Renal cortical epithelial cell (primary cell): ENCODE results near the gene SMYD3. TPM values are rescaled to one million over a fixed set of nuclear protein-coding genes. Genes with fewer than 3 reads are reported as not detected.
"Not testable (repeated sequence)": the region's sequence is repeated elsewhere in the genome, so short reads cannot be mapped to it uniquely, and the experiment has no call there.

Experiments
- DNase-seq: peaks from one replicate; pipeline ENCODE4 v3.0.0-alpha.2; 2011; ENCODE audit warnings: low read depth
- total RNA-seq: library from RNA; depleted of rRNA; stranded (reverse); fragments of >200 nt; gene quantifications from 2 replicates; pipeline ENCODE4 v1.2.3, GENCODE V29; 2014

The SMYD3 gene
- total RNA-seq, 1 donor from 2014 or later = 29.5 TPM

- DNase-seq = no peak
Measured at GRCh38 chr1:246108278-246108925, 398.7 kb downstream of the SMYD3 start.

DNA sequence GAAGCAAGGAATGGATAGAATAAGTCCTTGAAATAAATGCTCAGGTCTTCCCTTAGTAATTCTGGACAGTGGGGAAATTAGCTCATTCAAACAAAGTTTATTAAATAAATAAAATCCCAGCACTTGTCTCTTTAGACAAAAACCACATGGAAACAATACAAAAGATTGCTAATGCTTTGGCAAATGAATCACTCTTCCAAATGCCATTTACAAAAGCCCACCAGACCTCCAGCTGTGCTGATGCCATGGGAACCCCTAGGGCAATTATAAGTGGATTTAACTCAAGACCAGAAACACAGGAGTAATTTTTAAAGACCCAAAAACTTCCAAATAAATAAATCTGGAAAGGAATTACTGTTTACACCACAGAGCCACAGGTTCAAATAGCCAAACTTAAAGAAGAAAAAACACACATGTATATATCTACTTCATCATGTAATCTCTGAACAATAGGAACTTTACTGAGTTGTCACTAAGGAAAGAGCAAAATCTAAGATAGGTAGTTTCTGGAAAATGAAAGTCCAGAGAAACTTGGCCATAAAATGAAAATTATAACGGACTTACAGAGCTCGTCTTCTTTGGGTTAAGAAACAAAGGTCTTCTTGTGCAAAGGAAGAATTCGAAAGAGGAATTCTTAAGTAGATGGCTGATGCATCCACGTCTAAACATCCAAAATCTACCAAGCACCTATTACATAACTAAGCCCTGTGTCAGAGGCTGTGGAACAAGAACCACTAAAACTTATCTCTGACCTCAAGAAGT lies 399.4 kb downstream of the SMYD3 start:
- peak; percentile 71 for DNase-seq

DNA sequence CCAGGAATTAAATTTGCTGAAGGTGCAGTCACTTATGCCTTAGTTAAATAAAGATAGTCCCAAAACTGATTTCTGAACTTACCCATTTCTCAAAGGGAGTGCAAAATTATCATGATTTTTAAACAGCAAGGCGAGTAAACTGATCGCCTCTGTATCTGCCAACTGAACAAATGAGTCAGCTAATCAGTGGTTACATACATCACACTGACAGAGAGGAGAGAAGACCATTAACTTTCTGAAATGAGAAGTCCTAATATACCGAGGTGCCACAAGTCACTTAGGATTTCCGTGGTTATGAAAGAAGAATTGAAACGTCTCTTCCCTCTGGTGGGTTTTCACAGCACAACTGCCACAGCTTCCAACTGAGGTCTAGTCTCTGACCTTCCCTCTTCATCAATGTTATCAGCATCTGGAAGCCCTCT lies 400.7 kb downstream of the SMYD3 start:
- no peak for DNase-seq

- no peak for DNase-seq
Measured at GRCh38 chr1:246104927-246105326, 402.2 kb downstream of the SMYD3 start.

DNA sequence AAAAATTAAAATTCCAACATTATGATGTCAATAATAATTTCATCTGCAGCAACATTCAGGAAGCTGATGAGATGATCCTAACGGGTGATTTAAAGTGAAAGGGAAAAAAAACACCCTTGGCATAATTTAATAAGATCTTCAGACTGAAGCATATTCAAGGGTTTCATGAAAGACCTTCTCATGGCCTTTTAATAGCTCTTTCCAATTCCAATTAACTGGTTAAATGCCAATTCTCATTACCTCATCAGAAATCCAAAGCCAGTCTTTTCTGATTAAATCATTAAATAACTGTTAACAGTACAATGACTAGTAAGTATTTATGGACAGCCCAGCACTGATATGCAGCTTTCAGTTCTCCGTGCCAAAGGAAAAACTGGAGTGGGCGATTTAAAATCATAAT lies 407.5 kb downstream of the SMYD3 start:
- no peak for DNase-seq

DNA sequence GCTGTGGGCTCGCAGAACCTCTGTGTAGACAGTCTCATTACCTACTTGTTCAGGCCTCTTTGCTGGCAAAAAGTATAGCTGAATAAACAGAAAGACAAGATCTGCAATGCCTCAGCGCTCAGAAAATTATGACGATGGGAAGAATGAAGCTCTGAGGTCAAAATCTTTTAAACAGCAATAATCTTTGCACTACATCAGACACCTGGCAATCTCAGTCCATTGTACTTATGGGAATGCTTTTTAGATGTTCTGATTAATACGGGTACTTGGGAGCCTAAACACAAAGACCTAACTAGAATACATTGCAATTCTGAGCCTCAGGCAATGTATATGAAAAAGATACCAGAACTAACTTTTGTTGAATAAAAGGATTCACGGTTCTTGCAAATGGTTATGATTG lies 410.7 kb downstream of the SMYD3 start:
- no peak for DNase-seq

GRCh38 chr1:246095443-246095842 lies 411.6 kb downstream of the SMYD3 start:
- DNase-seq = no peak

DNA sequence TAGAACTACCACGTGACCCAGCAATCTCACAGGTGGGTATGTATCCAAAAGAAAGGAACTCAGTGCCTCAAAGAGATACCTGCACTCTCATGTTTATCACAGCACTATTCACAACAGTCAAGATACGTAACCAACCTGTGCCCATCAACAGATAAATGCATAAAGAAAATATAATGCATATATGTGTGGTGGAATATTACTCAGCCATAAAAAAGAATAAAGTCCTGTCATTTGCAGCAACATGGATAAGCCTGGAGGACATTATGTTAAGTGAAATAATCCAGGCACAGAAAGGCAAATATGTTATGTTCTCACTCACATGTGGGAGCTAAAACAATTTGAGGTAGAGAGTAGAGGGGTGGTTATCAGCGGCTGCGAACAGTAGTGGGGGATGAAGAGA lies 413.8 kb downstream of the SMYD3 start:
- no peak for DNase-seq

DNA sequence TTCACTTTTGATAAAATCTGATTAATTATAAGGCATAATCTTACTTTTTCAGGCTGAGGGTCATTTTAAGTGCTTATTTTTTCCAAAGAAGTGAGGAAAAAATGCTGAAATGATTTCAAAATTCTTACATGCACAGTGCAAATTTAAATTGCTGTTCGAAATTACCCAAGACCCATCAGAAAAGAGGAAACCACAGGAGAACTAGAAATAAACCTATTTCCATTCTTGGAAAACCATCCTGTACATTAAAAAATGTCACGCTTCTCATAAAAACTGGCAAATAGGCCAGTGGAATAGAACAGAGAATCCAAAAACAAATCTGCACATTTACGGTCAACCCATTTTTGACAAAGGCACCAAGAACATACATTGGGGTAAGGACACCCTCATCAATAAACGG lies 414.9 kb downstream of the SMYD3 start:
- DNase-seq = no peak

DNA sequence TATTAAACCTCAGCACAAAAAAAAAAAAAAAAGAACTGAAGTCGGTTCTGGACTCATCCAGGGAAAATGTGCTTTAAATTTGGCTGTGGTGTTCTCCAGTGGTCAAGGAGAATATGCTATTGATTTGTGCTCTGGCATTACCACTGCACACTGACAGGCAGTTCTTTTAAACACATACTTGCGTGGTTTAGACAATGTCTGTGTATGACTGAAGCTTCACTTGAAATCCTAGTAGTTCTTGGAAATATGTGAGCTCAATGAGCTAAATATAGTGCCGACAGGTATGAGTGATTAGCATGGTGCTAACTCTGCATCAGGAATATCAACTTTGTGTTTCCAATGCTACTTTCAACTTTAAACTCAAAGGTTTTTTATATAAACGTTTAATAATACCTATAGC lies 415.6 kb downstream of the SMYD3 start:
- no peak for DNase-seq

DNA sequence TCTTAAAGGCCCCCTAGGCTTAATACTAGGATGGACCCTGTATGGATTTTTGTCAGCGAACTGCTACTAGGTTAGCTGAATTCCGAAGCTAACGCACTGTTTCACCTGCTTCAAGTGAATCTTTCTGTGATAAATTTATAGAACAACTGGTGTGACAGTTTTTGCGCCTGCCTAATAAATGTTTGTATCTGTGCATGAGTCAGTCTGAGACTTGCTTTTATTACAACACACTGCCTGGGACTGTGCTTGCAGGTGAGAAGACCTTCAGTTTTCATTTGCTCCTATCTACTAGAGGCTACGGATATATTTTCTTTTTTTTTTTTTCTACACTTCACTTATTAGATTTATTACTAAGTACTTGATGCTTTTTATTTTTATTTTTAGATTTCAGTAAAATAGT lies 420.9 kb downstream of the SMYD3 start:
- DNase-seq = no peak

GRCh38 chr1:246083416-246083815 lies 423.7 kb downstream of the SMYD3 start:
- no peak for DNase-seq

- DNase-seq = no peak
Measured at GRCh38 chr1:246081856-246082668, 425.0 kb downstream of the SMYD3 start.

- no peak for DNase-seq
Measured at GRCh38 chr1:246081138-246081702, 425.9 kb downstream of the SMYD3 start.

DNA sequence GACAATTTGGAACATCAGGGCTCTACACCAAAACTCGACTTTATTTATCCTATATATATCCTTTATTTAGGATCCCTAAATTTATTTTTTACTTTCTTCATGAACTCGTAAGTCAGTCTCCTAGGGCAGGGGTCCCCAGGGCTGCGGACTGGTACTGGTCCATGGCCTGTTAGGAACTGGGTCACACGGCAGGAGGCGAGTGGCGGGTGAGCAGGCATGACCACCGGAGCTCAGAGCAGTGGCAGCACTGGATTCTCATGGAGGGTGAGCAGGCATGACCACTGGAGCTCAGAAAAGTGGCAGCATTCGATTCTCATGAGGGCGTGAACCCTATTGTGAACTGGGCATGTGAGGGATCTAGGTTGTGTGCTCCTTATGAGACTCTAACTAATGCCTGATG lies 427.0 kb downstream of the SMYD3 start:
- DNase-seq = no peak

DNA sequence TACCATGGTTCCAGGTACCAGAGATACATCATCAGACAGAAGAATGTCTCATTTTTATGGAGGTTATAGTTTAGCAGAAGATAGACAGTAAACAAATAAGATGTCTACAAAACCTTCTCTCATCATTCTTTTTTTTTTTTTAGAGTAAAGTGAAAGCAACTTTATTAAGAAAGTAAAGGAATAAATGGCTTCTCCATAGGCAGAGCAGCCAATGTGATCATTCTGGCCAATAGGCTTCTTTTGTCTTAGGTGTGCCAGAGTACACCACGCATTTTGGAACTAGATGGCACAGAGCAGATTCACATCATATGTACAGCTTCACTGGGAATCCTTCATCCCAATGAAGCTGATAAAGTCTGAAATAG lies 428.2 kb downstream of the SMYD3 start:
- DNase-seq = no peak

- DNase-seq = no peak
Measured at GRCh38 chr1:246078126-246078887, 428.8 kb downstream of the SMYD3 start.

DNA sequence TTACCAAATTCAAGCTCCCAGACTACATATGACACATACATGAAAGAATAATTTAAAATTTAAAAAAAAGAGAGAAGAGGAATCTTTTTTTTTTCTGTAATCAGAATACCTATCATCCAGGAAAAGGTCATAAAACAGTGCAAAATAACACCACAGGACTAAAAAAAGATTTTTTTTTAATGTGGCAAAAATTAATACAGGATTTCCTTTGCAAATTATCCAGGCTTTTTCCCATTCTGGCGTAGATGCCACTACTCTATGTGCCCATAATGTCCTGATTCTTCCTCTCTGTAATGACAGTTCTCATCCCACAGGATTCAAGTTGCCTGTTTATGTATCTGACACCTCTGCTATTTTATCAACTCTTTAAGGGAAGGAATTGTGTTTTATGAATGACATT lies 429.6 kb downstream of the SMYD3 start:
- DNase-seq = no peak

GRCh38 chr1:246074421-246074820 lies 432.7 kb downstream of the SMYD3 start:
- no peak for DNase-seq

DNA sequence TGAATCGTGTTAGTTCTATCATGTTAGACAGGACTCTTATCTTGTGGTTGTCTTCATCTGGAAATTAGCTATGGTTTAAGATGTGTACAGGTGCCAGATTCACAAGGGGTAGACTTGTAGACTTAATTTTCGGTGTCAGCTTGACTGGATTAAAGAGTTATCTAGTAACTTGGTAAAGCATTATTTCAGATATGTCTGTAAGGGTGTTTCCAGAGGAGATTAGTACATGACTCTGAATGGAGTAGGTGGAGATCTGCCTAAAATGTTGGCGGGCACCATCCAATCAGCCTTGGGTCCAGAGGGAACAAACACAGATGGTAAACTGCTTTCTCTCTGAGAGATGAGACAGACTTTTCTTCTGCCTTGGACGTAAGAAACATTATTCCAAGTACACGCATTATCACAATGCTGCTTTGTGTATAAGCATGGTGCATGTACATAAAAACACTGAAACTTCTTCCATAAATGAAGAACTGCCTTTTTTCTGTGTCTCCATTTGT lies 434.6 kb downstream of the SMYD3 start:
- DNase-seq = no peak

- DNase-seq = not testable (repeated sequence)
Measured at GRCh38 chr1:246071981-246072380, 435.1 kb downstream of the SMYD3 start.
